ENCODE measurements around the gene GLTPD2.
"Not testable (repeated sequence)": the region's sequence is repeated elsewhere in the genome, so short reads cannot be mapped to it uniquely, and the experiment has no call there.

Gene GLTPD2

GRCh38 chr17:4810696-4811290 is 22.0 kb downstream of the GLTPD2 start:
- Mint-ChIP-seq H3K36me3 (ENCODE audit: low read depth) (peaks cover 2% of the 10 kb centered on the region), H3K9me3 (no peaks in the 10 kb centered on the region), H3K27me3 (no peaks in the 10 kb centered on the region), H3K4me3 (no peak overlapping the region), H3K27ac (no peak overlapping the region), H3K4me1 (peaks cover 8% of the 10 kb centered on the region)
- ATAC-seq, result no peak
- no peak for DNase-seq

DNA sequence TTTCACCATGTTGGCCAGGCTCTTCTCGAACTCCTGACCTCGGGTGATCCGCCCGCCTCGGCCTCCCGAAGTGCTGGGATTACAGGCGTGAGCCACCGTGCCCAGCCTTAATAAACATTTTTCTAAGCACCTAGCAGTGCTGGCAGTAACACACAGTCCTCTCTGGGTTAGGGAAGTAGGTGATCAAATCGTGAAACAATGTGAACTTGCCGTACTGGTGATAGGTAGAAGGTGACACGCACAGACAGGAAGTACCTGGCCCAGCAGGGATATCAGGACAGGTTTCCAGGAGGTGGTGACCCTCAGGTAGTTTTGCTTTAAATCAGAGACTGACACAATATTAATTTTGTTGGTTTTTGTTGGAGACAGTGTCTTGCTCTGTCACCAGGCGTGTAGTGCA is 22.7 kb downstream of the GLTPD2 start:
- Mint-ChIP-seq H3K27ac (no peak overlapping the region), H3K36me3 (ENCODE audit: low read depth) (peaks cover 2% of the 10 kb centered on the region), H3K4me3 (no peak overlapping the region), H3K27me3 (no peaks in the 10 kb centered on the region), H3K9me3 (no peaks in the 10 kb centered on the region), H3K4me1 (peaks cover 3% of the 10 kb centered on the region)
- ATAC-seq, result no peak
- DNase-seq, result no peak

GRCh38 chr17:4812690-4813089 is 23.9 kb downstream of the GLTPD2 start:
- Mint-ChIP-seq H3K4me1 (peaks cover under 1% of the 10 kb centered on the region), H3K27ac (no peak overlapping the region), H3K27me3 (no peaks in the 10 kb centered on the region), H3K9me3 (no peaks in the 10 kb centered on the region), H3K4me3 (no peak overlapping the region), H3K36me3 (ENCODE audit: low read depth) (peaks cover 2% of the 10 kb centered on the region)
- no peak for DNase-seq
- no peak for ATAC-seq

- ATAC-seq, result no peak
- H3K27ac Mint-ChIP-seq, result no peak overlapping the region
- H3K4me3 Mint-ChIP-seq, result no peak overlapping the region
- H3K4me1 Mint-ChIP-seq, result no peaks in the 10 kb centered on the region
- H3K36me3 Mint-ChIP-seq (ENCODE audit: low read depth), result no peaks in the 10 kb centered on the region
- no peak for DNase-seq
- no peaks in the 10 kb centered on the region for H3K27me3 Mint-ChIP-seq
- H3K9me3 Mint-ChIP-seq, result no peaks in the 10 kb centered on the region
Measured at GRCh38 chr17:4815043-4815675, 26.4 kb downstream of the GLTPD2 start.

DNA sequence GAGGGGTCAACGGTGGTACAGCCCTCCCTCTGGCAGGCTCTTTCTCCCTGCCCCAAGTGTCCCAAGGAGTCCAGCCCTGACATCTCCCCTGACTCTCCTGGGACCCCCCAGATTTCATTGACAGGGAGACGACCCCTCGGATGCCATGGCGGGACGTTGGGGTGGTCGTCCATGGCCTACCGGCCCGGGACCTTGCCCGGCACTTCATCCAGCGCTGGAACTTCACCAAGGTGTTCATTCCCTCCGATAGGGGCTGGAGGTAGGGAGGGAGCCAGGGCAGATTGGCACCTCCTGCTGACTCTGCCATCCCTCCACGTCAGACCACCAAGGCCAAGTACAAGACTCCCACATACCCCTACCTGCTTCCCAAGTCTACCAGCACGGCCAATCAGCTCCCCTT is 28.1 kb downstream of the GLTPD2 start:
- no peak for ATAC-seq
- Mint-ChIP-seq H3K27me3 (no peaks in the 10 kb centered on the region), H3K4me3 (no peak overlapping the region), H3K36me3 (ENCODE audit: low read depth) (no peaks in the 10 kb centered on the region), H3K9me3 (no peaks in the 10 kb centered on the region), H3K4me1 (no peaks in the 10 kb centered on the region), H3K27ac (no peak overlapping the region)
- DNase-seq, result no peak

- Mint-ChIP-seq H3K4me1 (no peaks in the 10 kb centered on the region), H3K9me3 (no peaks in the 10 kb centered on the region), H3K27ac (no peak overlapping the region), H3K4me3 (no peak overlapping the region), H3K27me3 (no peaks in the 10 kb centered on the region), H3K36me3 (ENCODE audit: low read depth) (no peaks in the 10 kb centered on the region)
- ATAC-seq, result no peak
- DNase-seq, result no peak
Measured at GRCh38 chr17:4818276-4818675, 29.5 kb downstream of the GLTPD2 start.

GRCh38 chr17:4822835-4823234 is 34.1 kb downstream of the GLTPD2 start:
- Mint-ChIP-seq H3K4me3 (no peak overlapping the region), H3K9me3 (no peaks in the 10 kb centered on the region), H3K27me3 (no peaks in the 10 kb centered on the region), H3K4me1 (no peaks in the 10 kb centered on the region), H3K36me3 (ENCODE audit: low read depth) (no peaks in the 10 kb centered on the region), H3K27ac (no peak overlapping the region)
- DNase-seq (no peak), ATAC-seq (no peak)

- no peaks in the 10 kb centered on the region for H3K36me3 Mint-ChIP-seq (ENCODE audit: low read depth)
- no peak for ATAC-seq
- no peaks in the 10 kb centered on the region for H3K4me1 Mint-ChIP-seq
- no peaks in the 10 kb centered on the region for H3K9me3 Mint-ChIP-seq
- H3K27ac Mint-ChIP-seq, result no peak overlapping the region
- H3K27me3 Mint-ChIP-seq, result no peaks in the 10 kb centered on the region
- no peak for DNase-seq
- no peak overlapping the region for H3K4me3 Mint-ChIP-seq
Measured at GRCh38 chr17:4823373-4824089, 34.8 kb downstream of the GLTPD2 start.

DNA sequence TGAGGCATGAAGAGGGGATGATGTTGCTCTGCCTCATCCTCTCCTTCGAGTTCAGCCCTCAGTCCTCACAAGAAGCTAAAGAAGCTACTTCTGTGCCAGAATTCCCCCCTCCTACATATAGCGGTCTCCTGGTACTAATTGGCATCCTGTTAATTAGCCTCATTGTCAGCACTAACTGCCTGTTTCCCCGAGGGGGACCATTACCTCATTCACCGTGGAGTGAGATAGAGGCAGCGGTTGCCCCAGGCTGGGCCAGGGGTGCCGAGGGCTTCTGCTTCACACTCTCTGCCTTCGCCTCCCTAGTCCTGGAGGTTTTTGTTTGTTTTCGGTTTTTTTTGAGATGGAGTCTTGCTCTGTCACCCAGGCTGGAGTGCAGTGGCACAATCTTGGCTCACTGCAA is 38.6 kb downstream of the GLTPD2 start:
- Mint-ChIP-seq H3K9me3 (no peaks in the 10 kb centered on the region), H3K27me3 (no peaks in the 10 kb centered on the region), H3K4me1 (peaks cover 1% of the 10 kb centered on the region), H3K4me3 (no peak overlapping the region), H3K36me3 (ENCODE audit: low read depth) (no peaks in the 10 kb centered on the region), H3K27ac (no peak overlapping the region)
- ATAC-seq (no peak), DNase-seq (no peak)

DNA sequence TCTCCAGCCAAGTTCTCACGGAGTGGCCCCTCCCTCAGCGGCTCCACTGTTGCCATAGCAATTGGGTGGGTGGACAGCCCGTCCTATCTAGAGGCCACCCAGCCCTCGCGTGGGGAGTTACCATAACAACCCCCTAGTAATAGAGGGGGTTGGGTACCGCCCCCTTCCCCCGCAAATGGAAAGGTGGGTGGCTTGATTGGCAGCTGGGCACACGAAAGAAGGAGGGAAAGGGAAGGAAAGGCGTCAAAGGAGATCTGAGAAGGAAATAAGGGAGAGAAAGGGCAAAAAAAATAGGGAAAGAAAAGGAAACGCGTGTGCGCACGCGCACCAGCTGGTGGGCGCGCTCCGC is 44.0 kb downstream of the GLTPD2 start:
- H3K4me1 Mint-ChIP-seq, result peaks cover 32% of the 10 kb centered on the region
- not testable (repeated sequence) for DNase-seq; H3K36me3 Mint-ChIP-seq (ENCODE audit: low read depth)

GRCh38 chr17:4833178-4833940 is 44.6 kb downstream of the GLTPD2 start, which contains the start of gene MINK1:
Gene MINK1, plus strand, starts transcription at chr17:4833340. Its CDS starts 244 bp downstream, at chr17:4833584.
- H3K27ac Mint-ChIP-seq, result peak within 1 kb of the TSS; percentile 95
- H3K9me3 Mint-ChIP-seq, result no peaks in the 10 kb centered on the region
- peaks cover 1% of the 10 kb centered on the region for H3K36me3 Mint-ChIP-seq (ENCODE audit: low read depth)
- peaks cover 32% of the 10 kb centered on the region for H3K4me1 Mint-ChIP-seq
- H3K27me3 Mint-ChIP-seq, result no peaks in the 10 kb centered on the region
- peak within 1 kb of the TSS; percentile 95 for H3K4me3 Mint-ChIP-seq
- DNase-seq (peak; percentile 89), ATAC-seq (peak; percentile 85)

More for the DNA sequence above, 44.0 kb downstream of the GLTPD2 start:
- H3K4me3 Mint-ChIP-seq, result peak overlapping the region; percentile 95
- not testable (repeated sequence) for H3K27me3 Mint-ChIP-seq, ATAC-seq, H3K9me3 Mint-ChIP-seq
- peak overlapping the region; percentile 95 for H3K27ac Mint-ChIP-seq

- peak overlapping the region; percentile 90 for H3K27ac Mint-ChIP-seq
- H3K36me3 Mint-ChIP-seq (ENCODE audit: low read depth), result peaks cover 1% of the 10 kb centered on the region
- H3K27me3 Mint-ChIP-seq, result no peaks in the 10 kb centered on the region
- peaks cover 33% of the 10 kb centered on the region for H3K4me1 Mint-ChIP-seq
- no peak for ATAC-seq
- peak overlapping the region; percentile 95 for H3K4me3 Mint-ChIP-seq
- no peak for DNase-seq
- H3K9me3 Mint-ChIP-seq, result no peaks in the 10 kb centered on the region
Measured at GRCh38 chr17:4833941-4834680, 45.3 kb downstream of the GLTPD2 start.

DNA sequence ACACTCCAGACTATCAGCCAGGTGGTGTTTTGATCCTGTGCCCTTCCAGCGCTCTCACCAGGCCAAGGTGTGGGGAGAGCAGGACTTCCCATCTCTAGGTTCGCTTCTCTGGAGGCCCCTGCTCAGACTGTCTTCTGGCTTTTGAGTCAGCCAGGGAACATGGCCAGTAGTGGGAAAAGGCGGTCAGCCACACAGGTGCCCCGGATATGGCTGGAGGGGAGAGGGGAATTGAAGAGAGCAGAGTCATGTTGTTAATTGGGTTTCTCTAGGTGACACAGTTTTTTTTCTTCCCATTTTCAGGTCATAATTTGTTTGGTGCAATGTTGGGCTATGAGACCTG is 45.9 kb downstream of the GLTPD2 start:
- DNase-seq (no peak), ATAC-seq (no peak)
- H3K27me3 Mint-ChIP-seq, result no peaks in the 10 kb centered on the region
- H3K27ac Mint-ChIP-seq, result no peak overlapping the region
- no peaks in the 10 kb centered on the region for H3K9me3 Mint-ChIP-seq
- H3K4me3 Mint-ChIP-seq, result peak overlapping the region; percentile 95
- H3K4me1 Mint-ChIP-seq, result peaks cover 39% of the 10 kb centered on the region
- H3K36me3 Mint-ChIP-seq (ENCODE audit: low read depth), result peaks cover 1% of the 10 kb centered on the region

DNA sequence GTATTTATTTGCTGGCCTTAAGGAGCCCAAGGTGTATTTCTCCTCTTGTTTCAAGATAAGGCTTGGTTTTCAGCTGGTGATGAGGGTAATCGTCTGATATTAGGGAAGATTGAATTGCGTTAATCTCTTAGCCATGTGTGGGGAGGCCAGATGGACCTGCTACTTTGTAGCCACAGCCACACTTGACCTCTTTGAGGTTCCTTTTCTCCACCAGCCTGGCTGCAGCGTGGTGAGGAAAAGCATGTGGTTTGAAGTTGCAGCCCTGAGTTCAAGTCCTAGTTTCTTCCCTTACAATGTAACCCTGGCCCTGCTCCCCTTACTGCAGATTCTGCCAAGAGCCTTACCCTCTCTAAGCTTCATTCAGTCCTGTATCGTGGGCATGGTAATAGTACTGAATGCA is 47.5 kb downstream of the GLTPD2 start:
- H3K27ac Mint-ChIP-seq, result no peak overlapping the region
- DNase-seq (no peak), ATAC-seq (no peak)
- H3K27me3 Mint-ChIP-seq, result no peaks in the 10 kb centered on the region
- no peak overlapping the region for H3K4me3 Mint-ChIP-seq
- peaks cover 1% of the 10 kb centered on the region for H3K36me3 Mint-ChIP-seq (ENCODE audit: low read depth)
- H3K9me3 Mint-ChIP-seq, result no peaks in the 10 kb centered on the region
- H3K4me1 Mint-ChIP-seq, result peaks cover 54% of the 10 kb centered on the region

All from activated naive CD8-positive, alpha-beta T cell treated with anti-CD3 and anti-CD28 coated beads, Interleukin-2, amount 50 U/mL, for 24 hours (primary cell).